NCI-H2196 treated with DMSO at 0.1 percent for 48 hours (cell line): ENCODE results near the gene EDAR.

Source experiments
- DNase-seq: peaks from one replicate; lab custom pipeline; 2025; ENCODE audit not compliant: unreplicated experiment; lab: John Stamatoyannopoulos, UW

EDAR gene

DNA sequence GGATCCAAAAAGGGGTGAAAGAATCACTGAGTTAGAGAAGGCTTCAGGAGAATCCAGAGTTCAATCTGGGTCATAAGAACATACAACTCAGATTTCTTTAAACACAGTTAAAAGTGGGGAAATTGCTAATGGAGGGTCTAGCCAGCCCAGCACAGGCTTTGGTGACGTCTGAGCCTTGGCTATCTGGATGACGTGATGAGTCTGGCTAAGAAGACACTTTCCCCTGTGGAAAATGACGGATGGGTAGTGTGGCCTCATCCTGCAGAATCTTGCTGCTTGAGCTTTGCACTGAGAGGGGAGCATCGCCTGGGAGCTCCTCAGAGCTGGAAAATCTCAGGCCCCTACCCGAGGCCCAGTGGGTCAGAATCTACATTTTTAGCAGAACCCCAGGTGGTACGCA is 19.2 kb downstream of the EDAR start:
- DNase-seq: no peak

GRCh38 chr2:108968619-108969018 is 20.4 kb downstream of the EDAR start:
- peak; percentile 28 for DNase-seq

DNA sequence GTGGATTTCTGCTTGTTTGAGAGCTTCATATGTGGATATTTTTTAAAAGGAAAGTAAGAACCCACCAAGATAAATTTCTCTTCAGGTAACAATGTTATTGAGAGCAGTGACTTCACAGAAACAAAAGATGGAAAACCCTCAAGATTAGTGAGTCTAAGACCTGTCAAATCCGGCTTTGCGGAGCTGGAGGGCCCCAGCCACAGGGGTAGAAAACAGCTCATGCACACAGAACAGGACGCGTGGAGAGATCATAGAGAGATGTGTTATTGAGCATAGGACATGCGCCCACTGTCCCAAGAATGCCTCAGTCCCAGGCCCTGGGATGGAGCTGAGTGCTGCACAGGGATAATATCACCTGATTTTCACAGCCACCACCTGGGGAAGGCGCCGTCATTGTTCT is 21.3 kb downstream of the EDAR start:
- DNase-seq: no peak

DNA sequence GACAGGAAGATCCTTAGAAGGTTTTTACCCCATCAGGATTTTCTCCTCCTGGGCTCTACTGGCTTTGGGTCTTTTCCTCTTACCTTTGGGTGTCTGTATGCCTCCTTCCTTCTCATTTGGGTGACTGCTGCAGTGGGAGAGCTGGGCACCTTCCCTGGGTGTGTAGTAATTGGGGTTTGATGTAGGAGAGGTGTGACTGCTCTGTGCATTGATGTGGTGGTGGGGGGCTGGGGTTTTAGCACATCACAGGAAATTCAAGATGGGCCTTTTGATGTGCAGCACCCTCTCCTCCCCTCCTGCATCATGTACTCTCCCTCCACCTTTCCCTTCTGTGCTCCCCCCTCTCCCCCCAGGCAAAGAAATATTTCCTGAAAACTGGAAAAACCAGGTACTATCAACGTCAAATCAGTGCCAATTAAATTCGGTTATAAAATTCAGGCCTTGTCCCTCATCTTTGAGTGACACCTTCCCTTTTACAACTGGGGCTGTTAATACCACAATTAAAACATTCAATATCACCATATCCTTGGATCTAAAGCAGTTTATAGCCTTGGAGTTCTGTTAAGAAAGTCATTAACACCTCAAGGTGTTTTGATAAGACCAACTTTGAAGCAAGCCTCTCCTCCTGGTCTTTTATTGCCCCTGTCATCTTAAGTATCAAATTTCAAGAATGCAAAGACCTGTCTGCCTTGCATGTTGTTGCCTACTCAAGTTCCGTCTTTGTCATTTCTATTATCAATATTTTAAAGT is 23.3 kb downstream of the EDAR start:
- DNase-seq: no peak

GRCh38 chr2:108963057-108963456 is 26.0 kb downstream of the EDAR start:
- DNase-seq: no peak

DNA sequence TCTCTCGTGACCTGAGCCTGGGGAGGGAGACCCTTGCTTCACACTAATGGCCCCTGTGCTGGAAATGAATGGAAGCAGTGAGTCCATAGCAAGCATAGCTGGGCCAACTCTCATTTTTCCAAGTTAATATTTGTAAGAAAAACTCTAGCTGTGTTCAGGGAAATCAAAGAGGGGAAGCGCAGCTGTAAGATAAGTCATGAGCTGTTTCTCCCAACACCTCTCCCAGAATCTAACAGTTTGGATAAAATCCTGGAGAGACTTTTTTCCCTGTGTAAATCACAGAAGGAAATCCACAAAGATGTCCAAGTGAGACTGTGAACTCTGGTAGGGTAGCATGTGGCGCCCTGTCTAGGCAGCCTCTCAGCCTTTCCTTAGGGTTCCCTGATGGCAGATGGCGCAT is 27.2 kb downstream of the EDAR start:
- DNase-seq: no peak

- DNase-seq: no peak
These were observed 29.0 kb downstream of the EDAR start for GRCh38 chr2:108960006-108960405.

DNA sequence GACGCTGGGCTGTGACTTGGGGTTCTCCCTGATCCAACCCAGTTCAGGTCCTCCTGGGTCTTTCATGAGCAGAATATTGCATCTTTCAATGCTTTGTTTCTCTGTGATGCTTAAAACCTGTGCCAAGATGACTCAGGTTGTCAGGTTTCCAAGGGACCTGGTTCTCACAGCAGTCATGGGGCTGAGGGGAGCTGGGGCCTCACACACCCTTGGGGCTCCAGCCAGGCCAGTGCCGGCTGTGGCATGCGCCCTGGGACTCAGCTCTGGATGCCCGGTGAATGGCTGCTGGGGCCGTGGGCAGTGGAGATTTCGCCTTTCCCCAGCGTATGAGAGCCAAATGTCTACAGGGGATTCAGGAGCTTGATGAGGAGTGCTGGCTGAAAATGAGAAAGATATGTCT is 29.6 kb downstream of the EDAR start:
- no peak for DNase-seq

DNA sequence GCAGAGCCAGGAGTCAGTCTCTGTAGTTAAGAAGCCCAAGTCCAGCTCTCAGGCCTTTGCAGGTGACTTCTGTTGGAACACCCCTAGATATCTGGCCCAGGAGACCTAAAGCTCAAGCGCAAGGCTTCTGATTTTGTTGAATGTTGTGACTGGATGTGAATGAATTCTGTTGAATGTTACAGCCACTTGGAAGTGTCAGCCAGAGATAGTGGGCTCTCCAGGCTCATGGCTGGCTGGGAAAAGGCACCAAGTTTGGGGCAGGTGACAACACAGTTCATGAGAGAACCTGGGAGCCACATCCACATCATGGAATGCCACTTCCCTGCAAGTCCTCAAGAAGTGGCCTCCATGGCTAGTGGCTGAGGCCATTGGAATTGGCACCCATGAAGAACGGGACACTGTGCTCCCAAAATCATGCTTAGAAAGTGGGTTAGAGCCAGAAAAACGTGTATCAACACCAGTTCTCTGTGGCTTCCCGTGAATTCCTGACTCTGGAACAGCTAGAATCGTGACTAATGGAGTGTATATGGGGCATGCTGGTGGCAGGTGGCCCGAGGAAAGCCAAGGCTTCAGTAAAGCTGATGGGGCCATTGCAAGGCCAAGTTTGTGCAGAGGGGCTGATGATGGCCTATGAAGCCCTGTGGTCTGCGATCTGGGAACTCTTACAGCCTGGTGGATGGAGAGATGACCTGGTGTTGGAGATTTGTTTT is 30.2 kb downstream of the EDAR start:
- DNase-seq: no peak

- no peak for DNase-seq
These were observed 31.0 kb downstream of the EDAR start for GRCh38 chr2:108958002-108958401.

DNA sequence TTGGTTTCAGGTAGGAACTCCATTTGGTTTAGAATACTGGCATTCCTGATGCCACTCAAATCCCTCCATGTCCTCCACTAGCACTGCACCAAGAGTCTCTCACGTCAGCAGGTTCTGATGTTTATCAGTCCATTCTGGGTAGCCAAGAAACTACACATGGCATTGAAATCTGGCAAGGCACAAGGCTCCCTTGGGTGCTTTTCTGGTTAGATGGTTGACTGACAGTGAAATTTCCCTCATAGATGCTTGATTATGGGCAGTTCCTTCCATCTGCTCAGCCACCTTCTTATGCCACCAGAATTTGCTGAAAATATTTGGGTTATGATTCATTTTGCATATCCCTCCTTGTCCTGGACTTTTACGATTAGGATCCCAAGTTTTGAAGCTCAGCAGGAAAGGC is 32.6 kb downstream of the EDAR start:
- no peak for DNase-seq

GRCh38 chr2:108950369-108951135 is 38.5 kb downstream of the EDAR start:
- DNase-seq: no peak

DNA sequence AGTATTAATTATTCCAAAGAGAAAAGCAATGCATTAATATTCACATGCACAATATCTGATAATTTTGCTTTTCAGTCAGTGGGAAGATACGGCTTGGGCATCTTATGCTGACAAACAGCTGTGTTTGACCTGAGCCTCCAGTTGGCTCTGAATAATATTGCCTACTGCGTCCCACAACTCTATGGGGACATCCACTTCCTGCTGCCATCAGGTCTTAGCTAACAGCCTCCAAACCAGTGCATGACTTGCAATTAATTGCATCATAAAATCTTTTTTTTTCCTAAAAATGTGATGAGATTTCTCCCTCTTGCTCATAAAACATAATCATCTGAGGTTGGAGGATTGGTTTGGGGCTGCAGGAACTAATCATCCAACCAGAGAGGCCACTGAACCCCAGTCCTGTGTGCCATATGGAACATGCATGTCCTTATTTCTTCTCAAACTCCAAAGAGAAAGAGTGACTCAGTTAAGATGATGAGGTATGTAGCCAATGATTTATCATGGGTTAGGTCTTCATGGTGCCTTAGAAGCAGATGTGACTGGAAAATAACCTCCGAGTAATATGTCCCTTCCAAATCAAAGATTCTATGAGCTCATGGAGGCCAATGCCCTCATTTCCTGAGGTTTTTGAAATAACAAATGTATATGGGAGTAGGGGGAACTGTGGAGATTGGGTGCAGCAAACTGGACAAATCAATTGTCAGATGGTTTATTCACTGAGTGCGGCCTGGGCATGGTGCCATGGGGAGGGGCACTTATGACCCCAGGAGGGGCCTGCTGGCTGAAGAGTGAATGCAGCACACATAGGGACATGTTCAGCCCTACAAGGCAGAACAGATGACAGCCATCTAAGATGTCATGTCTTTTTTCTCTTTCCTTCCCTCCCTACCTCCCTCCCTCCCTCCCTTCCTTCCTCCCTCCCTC is 39.4 kb downstream of the EDAR start:
- no peak for DNase-seq

- DNase-seq: no peak
These were observed 41.6 kb downstream of the EDAR start for GRCh38 chr2:108947271-108947907.

DNA sequence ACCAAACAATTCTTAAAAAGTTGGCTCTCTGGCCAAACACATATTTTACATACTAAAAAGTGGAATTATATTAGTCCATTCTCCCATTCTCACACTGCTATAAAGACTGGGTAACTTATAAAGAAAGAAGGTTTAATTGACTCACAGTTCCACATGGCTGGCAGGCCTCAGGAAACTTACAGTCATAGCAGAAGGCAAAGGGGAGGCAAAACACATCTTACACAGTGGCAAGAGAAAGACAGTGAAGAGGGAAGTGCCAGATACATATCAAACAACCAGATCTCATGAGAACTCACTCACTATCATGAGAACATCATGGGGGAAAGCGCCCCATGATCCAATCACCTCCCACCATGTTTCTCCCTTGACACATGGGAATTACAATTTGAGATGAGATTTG is 42.6 kb downstream of the EDAR start:
- no peak for DNase-seq

GRCh38 chr2:108945969-108946368 is 43.1 kb downstream of the EDAR start:
- no peak for DNase-seq

DNA sequence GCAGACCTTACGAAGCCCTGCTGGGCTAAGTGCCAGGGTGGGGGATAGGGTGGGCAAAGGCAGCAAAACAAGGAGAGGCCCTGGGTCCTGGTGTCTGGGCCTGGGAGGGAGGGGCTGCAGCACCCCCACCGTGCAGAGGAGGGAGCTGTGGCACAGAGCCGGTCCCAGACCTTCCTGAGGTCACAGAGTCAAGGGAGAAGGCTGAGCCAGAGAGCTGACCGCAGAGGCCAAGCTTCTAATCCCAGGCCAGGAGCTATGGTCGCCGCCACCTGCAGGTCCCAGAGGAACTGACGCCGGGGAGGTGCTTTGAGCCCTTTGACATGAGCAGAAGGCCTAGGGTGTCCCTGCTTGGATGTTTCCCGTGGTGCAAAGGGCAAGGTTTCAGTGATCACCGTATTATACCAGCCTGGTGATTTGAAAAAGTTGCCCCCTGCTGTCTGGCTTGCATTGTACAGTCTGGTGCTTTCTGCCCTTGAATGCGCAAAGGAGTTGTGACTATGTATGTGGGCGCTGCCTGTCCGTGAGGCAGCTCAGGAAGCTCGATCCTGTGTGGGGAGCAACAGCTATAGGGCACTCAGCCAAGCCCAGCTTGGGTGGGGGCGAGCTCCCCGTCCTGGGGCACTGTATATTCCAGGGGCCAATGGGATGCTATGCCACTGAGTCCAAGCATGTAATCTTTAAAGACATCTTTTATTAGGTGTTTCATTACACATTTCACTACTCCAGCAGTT is 44.3 kb downstream of the EDAR start:
- no peak for DNase-seq

- no peak for DNase-seq
These were observed 45.3 kb downstream of the EDAR start for GRCh38 chr2:108943751-108944150.

DNA sequence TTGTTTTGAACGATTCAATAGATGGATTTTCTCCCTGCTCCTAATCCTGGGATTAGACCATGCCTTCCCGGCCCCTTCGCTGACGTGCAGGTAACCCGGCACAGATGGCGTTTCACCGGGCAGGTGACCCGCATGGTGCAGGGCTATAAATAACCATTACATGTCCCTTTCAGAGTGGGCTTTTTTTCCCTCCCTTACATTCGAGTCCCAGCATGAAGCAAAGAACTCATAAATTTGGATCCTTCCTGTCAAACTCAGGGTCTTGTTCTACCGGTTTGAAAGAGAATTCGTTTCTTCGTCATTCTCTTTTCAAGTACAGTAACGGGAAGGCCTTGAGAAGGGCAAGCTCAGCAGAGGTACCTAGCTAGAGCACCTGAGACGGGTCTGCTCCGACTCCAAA is 46.1 kb downstream of the EDAR start:
- no peak for DNase-seq
